Measurements from ENCODE around the gene MAP3K14. TPM values are rescaled to one million over a fixed set of nuclear protein-coding genes. Genes with fewer than 3 reads are reported as not detected.

MAP3K14 gene
- total and polyA plus RNA-seq, 4 donors, result 2.2 to 9.3 (median 5.3) TPM

DNA sequence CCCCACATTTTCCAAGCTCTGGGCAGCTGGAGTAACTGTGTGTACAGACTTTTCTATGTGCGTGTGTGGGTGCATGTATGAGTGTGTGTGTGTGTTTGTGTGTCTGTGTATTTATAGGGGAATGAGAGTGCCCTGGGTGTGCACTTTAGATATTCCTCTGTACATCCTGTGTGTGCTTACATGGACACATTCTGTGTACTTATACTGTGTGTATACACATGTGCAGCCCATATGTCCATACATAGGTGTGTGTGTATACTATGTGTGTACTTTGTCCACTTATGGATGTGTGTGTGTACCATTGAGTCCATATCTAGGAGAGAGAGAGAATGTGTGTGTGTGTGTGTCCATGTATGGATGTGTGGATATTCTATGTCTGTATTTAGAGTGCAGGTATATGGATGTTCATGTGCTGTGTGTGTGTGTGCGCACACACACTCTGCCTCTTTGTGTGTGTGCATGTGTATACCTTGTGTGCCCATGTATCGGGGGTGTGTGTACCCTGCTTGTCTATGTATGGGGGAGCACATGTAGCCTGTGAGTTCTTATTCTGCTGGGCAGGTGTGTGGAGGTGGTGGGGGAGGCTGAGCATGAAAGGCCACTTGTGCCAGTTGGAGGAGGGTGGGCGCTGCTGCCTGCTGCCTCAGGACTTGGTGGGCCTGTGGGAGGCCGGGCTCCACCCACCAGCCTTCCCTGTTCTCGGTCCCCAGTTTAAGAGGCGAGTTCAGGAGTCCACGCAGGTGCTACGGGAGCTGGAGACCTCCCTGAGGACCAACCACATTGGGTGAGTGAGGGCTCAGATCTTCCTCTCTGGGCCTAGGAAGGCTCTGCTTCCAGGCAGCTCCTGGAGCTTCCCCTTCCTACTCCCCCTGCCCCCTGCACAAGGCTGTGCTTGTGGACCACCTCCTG, 84.1 kb downstream of the MAP3K14 start:
- Histone ChIP-seq H3K4me3 (ENCODE audit: low read depth, low read length) (no peak overlapping the region), H3K9me3 (ENCODE audit: control insufficient read depth, insufficient read depth, low read length) (no peaks in the 10 kb centered on the region), H3K27me3 (ENCODE audit: control insufficient read depth, insufficient read depth, low read length) (no peaks in the 10 kb centered on the region), H3K36me3 (ENCODE audit: control insufficient read depth, insufficient read depth, low read length) (peaks cover 22% of the 10 kb centered on the region), H3K4me1 (ENCODE audit: control insufficient read depth, insufficient read depth, low read length) (peaks cover 33% of the 10 kb centered on the region), H3K27ac (ENCODE audit: low read depth, low read length) (no peak overlapping the region)
- 79% methylated on average over 8 of the region's 9 CpGs for WGBS (ENCODE audit: insufficient coverage)
- DNase-seq (ENCODE audit: low read depth in 4 of 6, low spot score in 6 of 6), result no peak

GRCh38 chr17:45231481-45232116, 85.2 kb downstream of the MAP3K14 start:
- Histone ChIP-seq H3K4me3 (ENCODE audit: low read depth, low read length) (no peak overlapping the region), H3K9me3 (ENCODE audit: control insufficient read depth, insufficient read depth, low read length) (no peaks in the 10 kb centered on the region), H3K36me3 (ENCODE audit: control insufficient read depth, insufficient read depth, low read length) (peaks cover 22% of the 10 kb centered on the region), H3K4me1 (ENCODE audit: control insufficient read depth, insufficient read depth, low read length) (peaks cover 34% of the 10 kb centered on the region), H3K27ac (ENCODE audit: low read depth, low read length) (no peak overlapping the region), H3K27me3 (ENCODE audit: control insufficient read depth, insufficient read depth, low read length) (no peaks in the 10 kb centered on the region)
- DNase-seq (ENCODE audit: low read depth in 4 of 6, low spot score in 6 of 6), result no peak
- 68% methylated on average over 19 of the region's 19 CpGs for WGBS (ENCODE audit: insufficient coverage)

DNA sequence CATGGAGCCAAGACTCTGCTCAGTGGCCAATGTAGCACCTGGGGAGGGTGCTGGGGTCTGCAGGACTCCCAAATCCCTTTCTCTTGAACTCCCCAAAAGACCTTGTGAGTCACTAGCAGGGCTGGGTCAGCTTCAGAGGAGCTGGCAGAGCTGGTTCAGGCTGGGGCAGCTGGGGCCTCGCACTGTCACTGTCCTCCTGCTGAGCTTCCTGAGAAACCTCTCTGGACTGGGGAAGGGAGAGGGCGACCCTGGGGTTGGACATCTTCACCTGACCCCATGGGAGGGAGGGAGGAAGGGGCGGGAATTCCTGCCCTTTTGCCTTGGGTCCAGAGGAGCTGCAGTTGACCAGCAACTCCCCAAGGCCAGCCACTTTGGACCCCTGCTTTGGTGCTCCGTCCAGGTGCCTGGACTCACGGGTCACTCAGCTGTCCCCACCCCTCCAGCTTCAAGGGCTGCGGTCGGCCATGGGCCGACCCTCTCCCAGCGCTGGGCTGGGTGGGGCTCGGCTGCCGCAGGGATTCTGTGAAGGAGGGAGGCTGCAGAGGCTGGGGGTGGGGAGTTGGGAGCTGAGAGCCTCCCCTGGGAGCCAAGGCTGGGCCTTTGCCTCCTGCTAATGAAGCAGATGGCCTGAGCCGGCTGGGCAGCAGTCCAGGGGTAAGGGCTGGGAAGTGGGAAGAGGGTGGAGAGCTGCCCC, 85.9 kb downstream of the MAP3K14 start:
- H3K27ac ChIP-seq (ENCODE audit: low read depth, low read length), result no peak overlapping the region
- H3K9me3 ChIP-seq (ENCODE audit: control insufficient read depth, insufficient read depth, low read length), result no peaks in the 10 kb centered on the region
- peaks cover 17% of the 10 kb centered on the region for H3K36me3 ChIP-seq (ENCODE audit: control insufficient read depth, insufficient read depth, low read length)
- H3K27me3 ChIP-seq (ENCODE audit: control insufficient read depth, insufficient read depth, low read length), result no peaks in the 10 kb centered on the region
- DNase-seq (ENCODE audit: low read depth in 4 of 6, low spot score in 6 of 6), result peak in 1 of 6 donors; percentile 69
- 16% methylated on average over 5 of the region's 12 CpGs for WGBS (ENCODE audit: insufficient coverage)
- peaks cover 29% of the 10 kb centered on the region for H3K4me1 ChIP-seq (ENCODE audit: control insufficient read depth, insufficient read depth, low read length)
- no peak overlapping the region for H3K4me3 ChIP-seq (ENCODE audit: low read depth, low read length)

GRCh38 chr17:45230410-45230786, 86.4 kb downstream of the MAP3K14 start:
- Histone ChIP-seq H3K27ac (ENCODE audit: low read depth, low read length) (no peak overlapping the region), H3K9me3 (ENCODE audit: control insufficient read depth, insufficient read depth, low read length) (no peaks in the 10 kb centered on the region), H3K4me3 (ENCODE audit: low read depth, low read length) (no peak overlapping the region), H3K27me3 (ENCODE audit: control insufficient read depth, insufficient read depth, low read length) (no peaks in the 10 kb centered on the region), H3K36me3 (ENCODE audit: control insufficient read depth, insufficient read depth, low read length) (peaks cover 16% of the 10 kb centered on the region), H3K4me1 (ENCODE audit: control insufficient read depth, insufficient read depth, low read length) (peaks cover 27% of the 10 kb centered on the region)
- 93% methylated on average over 2 of the region's 4 CpGs for WGBS (ENCODE audit: insufficient coverage)
- no peak for DNase-seq (ENCODE audit: low read depth in 4 of 6, low spot score in 6 of 6)

DNA sequence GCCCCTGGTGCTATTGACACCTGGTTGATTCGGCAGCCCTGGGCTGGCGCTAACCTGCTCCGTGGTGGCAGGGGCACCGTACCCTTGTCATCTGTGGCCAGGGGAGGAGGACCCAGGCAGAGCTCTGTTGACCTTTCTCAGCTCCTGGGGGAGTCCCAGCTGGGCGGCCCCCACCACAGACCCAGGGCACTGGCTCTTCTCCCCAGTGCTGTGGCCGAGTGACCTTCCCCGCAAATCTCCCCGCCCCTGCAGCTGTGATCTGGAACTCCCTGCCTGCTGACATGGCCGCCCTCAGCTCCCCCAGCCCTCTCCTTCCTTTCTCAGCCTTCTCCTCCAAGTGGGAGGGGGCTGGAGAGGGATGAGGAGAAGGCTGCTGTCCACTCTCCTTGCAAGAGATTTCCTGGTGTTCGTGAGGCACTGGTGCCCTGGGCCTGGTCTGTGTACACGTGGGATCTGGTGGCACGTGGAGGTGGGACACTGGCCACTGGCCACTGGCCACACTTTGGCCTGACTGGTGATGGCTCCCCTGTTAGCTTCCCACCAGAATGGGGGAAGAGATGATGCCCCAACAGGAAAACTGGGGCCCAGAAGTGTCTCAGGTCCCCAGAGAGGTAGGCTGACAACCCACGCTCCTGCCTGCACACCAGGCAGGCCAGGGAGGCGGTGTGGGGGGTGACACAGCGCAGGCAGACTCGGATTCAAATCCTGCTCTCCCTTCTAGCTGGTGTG, 87.0 kb downstream of the MAP3K14 start:
- no peak for DNase-seq (ENCODE audit: low read depth in 4 of 6, low spot score in 6 of 6)
- Histone ChIP-seq H3K4me1 (ENCODE audit: control insufficient read depth, insufficient read depth, low read length) (peaks cover 32% of the 10 kb centered on the region), H3K9me3 (ENCODE audit: control insufficient read depth, insufficient read depth, low read length) (no peaks in the 10 kb centered on the region), H3K27ac (ENCODE audit: low read depth, low read length) (no peak overlapping the region), H3K36me3 (ENCODE audit: control insufficient read depth, insufficient read depth, low read length) (peaks cover 16% of the 10 kb centered on the region), H3K4me3 (ENCODE audit: low read depth, low read length) (no peak overlapping the region), H3K27me3 (ENCODE audit: control insufficient read depth, insufficient read depth, low read length) (no peaks in the 10 kb centered on the region)
- WGBS (ENCODE audit: insufficient coverage), result 78% methylated on average over 13 of the region's 16 CpGs

DNA sequence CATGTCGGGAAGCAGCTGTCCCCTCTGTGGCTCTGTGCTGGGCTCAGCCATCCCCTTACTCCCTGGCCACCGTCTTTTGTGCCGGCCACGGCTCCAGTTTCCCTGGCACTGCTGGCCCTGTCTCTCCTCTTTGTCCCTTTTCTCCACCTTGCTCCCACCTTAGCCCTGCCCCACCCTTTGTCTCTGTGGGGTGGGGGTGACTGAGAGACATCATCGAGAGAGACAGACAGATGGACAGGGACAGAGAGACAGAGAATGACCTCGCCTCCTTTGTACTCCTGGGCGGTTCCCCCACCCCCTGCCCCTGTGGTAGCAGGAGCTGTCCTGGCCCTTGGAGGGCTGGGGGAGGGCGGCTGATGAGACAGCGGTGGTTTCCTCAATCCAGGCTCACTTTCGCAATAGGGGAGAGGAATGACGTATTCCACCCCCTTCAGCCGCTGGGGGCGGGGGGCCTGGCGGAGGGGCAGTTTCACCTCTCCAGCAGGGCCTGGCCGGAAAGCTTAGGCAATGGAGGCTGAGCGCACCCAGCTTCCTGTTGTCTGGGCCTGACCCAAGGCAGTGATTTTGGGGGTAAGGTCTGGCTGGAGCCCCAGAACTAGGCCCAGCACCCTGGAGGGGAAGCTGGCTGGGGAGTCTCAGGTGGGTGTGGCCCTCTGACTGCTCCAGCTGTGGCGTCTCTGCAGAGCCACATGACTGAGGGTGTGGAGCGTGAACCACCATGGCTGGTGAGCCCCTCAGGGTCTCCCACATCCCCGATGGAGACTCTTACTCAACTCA, 87.9 kb downstream of the MAP3K14 start:
- DNase-seq (ENCODE audit: low read depth in 4 of 6, low spot score in 6 of 6), result no peak
- Histone ChIP-seq H3K36me3 (ENCODE audit: control insufficient read depth, insufficient read depth, low read length) (peaks cover 14% of the 10 kb centered on the region), H3K27ac (ENCODE audit: low read depth, low read length) (no peak overlapping the region), H3K27me3 (ENCODE audit: control insufficient read depth, insufficient read depth, low read length) (peaks cover 2% of the 10 kb centered on the region), H3K9me3 (ENCODE audit: control insufficient read depth, insufficient read depth, low read length) (no peaks in the 10 kb centered on the region), H3K4me3 (ENCODE audit: low read depth, low read length) (no peak overlapping the region), H3K4me1 (ENCODE audit: control insufficient read depth, insufficient read depth, low read length) (peaks cover 33% of the 10 kb centered on the region)
- WGBS (ENCODE audit: insufficient coverage), result 47% methylated on average over 14 of the region's 19 CpGs

DNA sequence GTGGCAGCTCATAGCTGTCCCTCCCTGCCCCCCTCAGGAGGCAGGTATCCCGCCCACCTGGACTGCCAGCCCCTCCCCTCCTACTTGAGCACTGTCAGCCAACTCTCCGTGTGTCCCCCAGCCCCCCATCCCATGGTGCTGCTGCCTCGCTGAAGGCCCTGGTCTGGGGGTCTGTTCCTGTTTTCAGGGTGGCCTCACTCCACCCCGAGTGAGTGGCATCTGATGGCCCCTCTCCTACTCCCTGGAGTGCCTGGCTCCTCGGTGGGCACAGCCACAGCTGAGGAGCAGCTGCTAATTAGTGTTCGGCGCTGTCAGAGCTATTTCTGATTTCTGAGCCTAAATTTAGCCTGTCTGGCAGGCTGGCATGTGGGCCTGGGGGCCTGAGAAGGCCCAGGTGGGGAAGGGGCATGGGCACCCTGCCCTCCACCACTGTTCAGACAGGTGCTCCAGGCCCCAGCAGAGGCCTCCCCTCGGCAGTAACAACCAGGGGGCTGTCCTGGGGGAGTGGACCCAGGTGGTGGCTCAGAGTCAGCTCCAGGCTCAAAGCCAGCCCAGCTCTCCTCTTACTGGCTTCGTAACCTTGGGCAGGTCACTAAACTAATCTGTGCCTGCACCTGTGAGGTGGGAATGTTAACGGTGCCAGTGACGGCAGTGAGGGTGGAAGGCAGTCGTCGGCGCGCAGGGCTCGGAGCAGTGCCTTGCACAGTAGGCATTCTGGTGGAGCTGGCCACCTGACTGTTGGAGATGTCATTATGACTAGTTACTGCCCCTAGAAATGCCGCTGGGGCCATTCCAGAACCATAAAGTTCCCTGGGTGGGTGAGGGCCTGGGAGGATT, 88.7 kb downstream of the MAP3K14 start:
- WGBS (ENCODE audit: insufficient coverage), result 40% methylated on average over 17 of the region's 17 CpGs
- Histone ChIP-seq H3K4me1 (ENCODE audit: control insufficient read depth, insufficient read depth, low read length) (peaks cover 37% of the 10 kb centered on the region), H3K27me3 (ENCODE audit: control insufficient read depth, insufficient read depth, low read length) (peaks cover 7% of the 10 kb centered on the region), H3K9me3 (ENCODE audit: control insufficient read depth, insufficient read depth, low read length) (no peaks in the 10 kb centered on the region), H3K27ac (ENCODE audit: low read depth, low read length) (no peak overlapping the region), H3K4me3 (ENCODE audit: low read depth, low read length) (no peak overlapping the region), H3K36me3 (ENCODE audit: control insufficient read depth, insufficient read depth, low read length) (peaks cover 7% of the 10 kb centered on the region)
- no peak for DNase-seq (ENCODE audit: low read depth in 4 of 6, low spot score in 6 of 6)

- Histone ChIP-seq H3K4me3 (ENCODE audit: low read depth, low read length) (no peak overlapping the region), H3K27ac (ENCODE audit: low read depth, low read length) (no peak overlapping the region), H3K4me1 (ENCODE audit: control insufficient read depth, insufficient read depth, low read length) (peaks cover 46% of the 10 kb centered on the region), H3K27me3 (ENCODE audit: control insufficient read depth, insufficient read depth, low read length) (peaks cover 16% of the 10 kb centered on the region), H3K36me3 (ENCODE audit: control insufficient read depth, insufficient read depth, low read length) (peaks cover 7% of the 10 kb centered on the region), H3K9me3 (ENCODE audit: control insufficient read depth, insufficient read depth, low read length) (no peaks in the 10 kb centered on the region)
- WGBS (ENCODE audit: insufficient coverage), result 81% methylated on average over 6 of the region's 8 CpGs
- no peak for DNase-seq (ENCODE audit: low read depth in 4 of 6, low spot score in 6 of 6)
Measured at GRCh38 chr17:45227101-45227925, 89.5 kb downstream of the MAP3K14 start.
